Adipocyte (in vitro differentiated cells): ENCODE results near the gene UGT2B17.
"Not testable (repeated sequence)": the region's sequence is repeated elsewhere in the genome, so short reads cannot be mapped to it uniquely, and the experiment has no call there.

Source experiments
- DNase-seq: peaks from one replicate; pipeline ENCODE4 v3.0.0-alpha.2; 2015; ENCODE audit warnings: low read depth
- H3K27me3 ChIP-seq: replicated peaks from 2 replicates; pipeline ENCODE4 v1.7.0; 2013; ENCODE audit warnings: mild to moderate bottlenecking, low read length, moderate library complexity; ENCODE audit not compliant: control insufficient read depth, insufficient read depth
- H3K36me3 ChIP-seq: 2 replicates; pipeline ENCODE4 v1.7.0; 2013; ENCODE audit warnings: low read length, mild to moderate bottlenecking, moderate library complexity; ENCODE audit not compliant: control insufficient read depth, insufficient read depth, severe bottlenecking
- H3K4me1 ChIP-seq: 2 replicates; pipeline ENCODE4 v1.7.0; 2013; ENCODE audit warnings: mild to moderate bottlenecking, low read length, moderate library complexity; ENCODE audit not compliant: control insufficient read depth, insufficient read depth
- H3K4me3 ChIP-seq: 2 replicates; pipeline ENCODE4 v1.7.0; 2013; ENCODE audit warnings: mild to moderate bottlenecking, low read length, moderate library complexity
- H3K9ac ChIP-seq: 2 replicates; pipeline ENCODE4 v1.7.0; 2013; ENCODE audit warnings: mild to moderate bottlenecking, low read length, moderate library complexity
- H3K9me3 ChIP-seq: 2 replicates; pipeline ENCODE4 v1.7.0; 2013; ENCODE audit warnings: mild to moderate bottlenecking, low read length, moderate library complexity; ENCODE audit not compliant: control insufficient read depth

Gene UGT2B17

DNA sequence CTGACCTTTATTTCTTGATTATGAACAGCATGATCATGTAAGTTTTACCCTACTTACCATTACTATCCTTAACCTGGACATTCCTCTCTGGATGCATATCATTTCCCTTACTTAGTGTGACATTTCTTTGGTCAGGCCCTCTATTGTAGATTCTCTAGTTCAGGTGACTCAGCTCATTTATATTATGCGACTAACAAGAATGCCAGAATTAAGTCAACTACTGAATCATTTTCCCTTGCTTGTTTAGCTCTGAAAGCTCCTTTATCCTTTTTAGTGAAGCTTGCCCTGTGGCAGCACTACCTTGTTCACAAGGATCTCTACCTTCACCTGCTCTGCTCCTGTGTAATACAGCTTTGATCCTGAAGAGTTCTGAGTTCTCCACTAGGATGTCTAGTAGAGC is 15.1 kb upstream of the UGT2B17 start:
- no peaks in the 10 kb centered on the region for H3K36me3 ChIP-seq
- no peak for DNase-seq
- no peaks in the 10 kb centered on the region for H3K4me1 ChIP-seq
- H3K9ac ChIP-seq = no peak overlapping the region
- H3K9me3 ChIP-seq = no peaks in the 10 kb centered on the region
- no peaks in the 10 kb centered on the region for H3K27me3 ChIP-seq
- no peak overlapping the region for H3K4me3 ChIP-seq

DNA sequence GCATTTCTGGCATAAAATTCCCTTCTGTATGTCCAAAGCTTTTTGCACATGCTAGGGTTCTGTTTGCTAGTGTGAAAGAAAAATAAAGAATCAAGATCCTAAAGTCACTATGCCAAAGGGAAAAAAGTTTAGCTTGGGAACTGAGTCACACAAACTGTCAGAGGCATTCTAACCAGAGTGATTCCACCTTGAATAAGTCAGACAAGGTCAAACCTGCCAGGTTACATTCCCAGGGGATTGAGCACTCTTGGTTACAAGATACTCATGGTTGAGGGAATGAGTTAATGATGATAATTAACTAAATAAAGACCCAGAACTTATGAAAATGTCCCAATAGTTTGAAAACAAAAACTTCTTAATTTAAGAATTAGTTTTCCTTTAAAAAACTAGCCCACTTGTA is 13.7 kb upstream of the UGT2B17 start:
- H3K27me3 ChIP-seq = no peaks in the 10 kb centered on the region
- no peak overlapping the region for H3K9ac ChIP-seq
- no peaks in the 10 kb centered on the region for H3K9me3 ChIP-seq
- H3K36me3 ChIP-seq = no peaks in the 10 kb centered on the region
- H3K4me1 ChIP-seq = no peaks in the 10 kb centered on the region
- H3K4me3 ChIP-seq = no peak overlapping the region
- DNase-seq = no peak

DNA sequence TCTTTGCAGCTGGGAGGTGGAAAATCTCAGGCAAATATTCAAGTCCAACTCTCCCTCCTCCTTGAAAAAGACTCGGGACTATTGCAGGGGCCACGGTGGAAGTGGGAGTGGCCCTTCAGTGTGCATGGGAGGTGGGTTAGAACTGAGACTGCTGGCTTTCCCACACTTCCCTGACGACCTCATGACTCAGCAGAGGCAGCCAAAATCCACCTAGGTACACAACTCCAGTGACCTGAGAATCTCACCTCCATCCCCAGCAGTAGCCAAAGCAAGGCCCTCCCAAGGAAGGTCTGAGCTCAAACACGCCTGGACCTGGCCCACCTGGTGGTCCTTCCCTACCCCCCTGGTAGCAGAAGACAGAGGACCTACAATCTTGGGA is 6.2 kb upstream of the UGT2B17 start:
- Histone ChIP-seq H3K9ac (no peak overlapping the region), H3K9me3 (no peaks in the 10 kb centered on the region), H3K4me1 (no peaks in the 10 kb centered on the region), H3K27me3 (no peaks in the 10 kb centered on the region), H3K4me3 (no peak overlapping the region), H3K36me3 (no peaks in the 10 kb centered on the region)
- no peak for DNase-seq

DNA sequence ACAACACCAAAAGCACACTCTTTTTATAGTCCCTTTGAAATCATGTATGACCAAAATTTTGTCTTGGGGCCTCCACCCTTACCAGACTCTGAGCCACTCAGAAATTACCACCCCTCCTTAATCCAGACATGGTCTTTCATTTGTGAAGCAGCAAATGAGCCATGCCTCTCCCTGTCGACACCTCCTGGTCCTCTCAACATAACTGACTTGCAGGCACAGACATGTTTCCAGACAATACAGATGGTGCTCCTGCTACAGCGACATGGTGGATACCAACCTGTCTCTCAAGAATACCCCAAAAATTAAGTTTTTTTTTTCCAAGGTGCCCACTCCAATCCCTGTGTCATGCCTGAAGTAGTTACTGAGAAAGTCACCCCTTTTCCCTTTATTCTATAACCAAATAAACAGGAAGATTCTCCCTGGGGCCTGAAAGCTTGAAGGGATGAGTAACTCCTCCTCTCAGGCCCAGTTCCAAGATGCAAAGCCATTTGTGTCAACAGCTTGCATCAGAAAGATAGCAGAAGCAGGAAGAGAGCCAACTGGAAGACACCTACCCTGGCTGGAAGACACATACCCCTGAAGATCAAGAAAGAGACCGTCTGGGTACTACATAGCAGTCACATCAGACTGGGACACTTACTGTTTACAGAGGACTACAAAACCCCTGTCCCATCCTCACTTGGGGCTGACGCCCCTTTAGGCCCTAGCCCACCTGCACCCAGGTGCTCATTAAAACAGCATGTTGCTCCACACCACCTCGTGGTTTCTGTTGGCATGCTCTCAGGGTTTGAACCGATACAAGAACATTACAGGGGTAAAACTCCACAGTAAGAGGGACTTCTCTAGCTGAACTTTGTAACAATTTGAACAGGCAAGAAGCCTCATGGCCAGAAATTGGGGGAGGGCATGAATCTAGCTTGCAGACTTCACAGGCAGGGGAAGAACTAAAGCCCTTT is 5.5 kb upstream of the UGT2B17 start:
- H3K4me1 ChIP-seq = no peaks in the 10 kb centered on the region
- H3K9ac ChIP-seq = no peak overlapping the region
- DNase-seq = no peak
- no peaks in the 10 kb centered on the region for H3K36me3 ChIP-seq
- H3K27me3 ChIP-seq = no peaks in the 10 kb centered on the region
- H3K9me3 ChIP-seq = no peaks in the 10 kb centered on the region
- no peak overlapping the region for H3K4me3 ChIP-seq

DNA sequence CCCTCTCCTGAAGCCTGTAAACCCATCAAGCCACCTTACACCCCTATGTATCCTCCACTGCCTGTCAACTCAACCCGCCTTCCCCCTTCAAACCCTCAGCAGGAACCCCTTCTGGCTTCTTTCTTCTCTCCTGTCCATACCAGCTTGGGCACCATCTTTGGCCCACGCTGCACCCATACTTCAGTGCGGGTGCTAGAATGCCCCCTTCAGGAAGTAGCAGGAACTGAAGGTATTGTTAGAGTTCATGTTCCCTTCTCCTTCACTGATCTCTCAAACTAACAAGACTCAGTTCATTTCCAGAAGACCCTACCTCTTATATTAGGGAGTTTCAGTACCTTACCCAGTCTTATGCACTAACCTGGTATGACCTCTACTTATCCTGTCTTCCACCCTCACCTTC is 1.5 kb upstream of the UGT2B17 start:
- no peak for DNase-seq
- Histone ChIP-seq H3K9me3 (no peaks in the 10 kb centered on the region), H3K27me3 (no peaks in the 10 kb centered on the region), H3K4me3 (no peak overlapping the region), H3K4me1 (no peaks in the 10 kb centered on the region), H3K36me3 (no peaks in the 10 kb centered on the region), H3K9ac (no peak overlapping the region)

DNA sequence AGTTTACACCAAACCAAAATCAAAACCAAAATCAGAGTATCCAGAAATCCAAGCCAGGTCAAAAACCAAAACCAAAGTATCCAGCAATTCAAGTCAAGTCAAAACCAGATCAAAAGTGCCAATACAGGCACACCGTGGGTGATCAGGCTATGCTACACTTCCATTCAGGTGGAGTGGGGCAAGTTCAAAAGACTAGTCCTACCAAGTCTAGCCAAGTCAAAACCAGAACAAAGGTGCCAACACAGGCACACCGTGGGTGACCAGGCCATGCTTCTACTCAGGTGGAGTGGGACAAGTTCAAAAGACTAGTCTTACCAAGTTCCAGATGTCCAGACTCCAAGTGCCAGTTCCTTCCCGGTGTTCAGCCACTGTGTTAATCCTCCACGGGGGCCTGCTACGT is 486 bp downstream of the UGT2B17 start:
- H3K4me1 ChIP-seq, H3K36me3 ChIP-seq, H3K27me3 ChIP-seq, H3K9me3 ChIP-seq, H3K4me3 ChIP-seq, H3K9ac ChIP-seq, DNase-seq: not testable (repeated sequence)

DNA sequence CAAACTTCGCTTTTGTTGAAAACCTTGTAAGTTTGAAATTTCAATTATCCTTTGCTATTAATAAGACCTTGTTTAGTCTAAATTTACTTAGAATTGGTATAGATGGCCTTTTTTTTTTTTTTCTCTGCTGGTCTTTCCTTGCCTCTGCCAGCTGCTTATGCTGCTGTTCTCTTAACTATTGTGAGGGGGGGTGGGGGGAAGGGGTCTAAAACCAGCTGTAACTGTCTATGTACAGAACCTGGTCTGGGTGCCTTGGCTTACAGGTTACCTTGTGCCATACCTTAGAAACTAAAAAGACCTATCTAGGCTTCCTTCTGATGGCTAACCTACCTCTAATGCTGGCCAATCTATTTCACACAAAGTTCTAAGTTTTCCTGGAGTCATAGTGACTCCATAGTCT is 1.0 kb downstream of the UGT2B17 start:
- no peak overlapping the region for H3K9ac ChIP-seq
- no peaks in the 10 kb centered on the region for H3K9me3 ChIP-seq
- no peak overlapping the region for H3K4me3 ChIP-seq
- DNase-seq = no peak
- H3K36me3 ChIP-seq = no peaks in the 10 kb centered on the region
- H3K27me3 ChIP-seq = no peaks in the 10 kb centered on the region
- H3K4me1 ChIP-seq = no peaks in the 10 kb centered on the region

DNA sequence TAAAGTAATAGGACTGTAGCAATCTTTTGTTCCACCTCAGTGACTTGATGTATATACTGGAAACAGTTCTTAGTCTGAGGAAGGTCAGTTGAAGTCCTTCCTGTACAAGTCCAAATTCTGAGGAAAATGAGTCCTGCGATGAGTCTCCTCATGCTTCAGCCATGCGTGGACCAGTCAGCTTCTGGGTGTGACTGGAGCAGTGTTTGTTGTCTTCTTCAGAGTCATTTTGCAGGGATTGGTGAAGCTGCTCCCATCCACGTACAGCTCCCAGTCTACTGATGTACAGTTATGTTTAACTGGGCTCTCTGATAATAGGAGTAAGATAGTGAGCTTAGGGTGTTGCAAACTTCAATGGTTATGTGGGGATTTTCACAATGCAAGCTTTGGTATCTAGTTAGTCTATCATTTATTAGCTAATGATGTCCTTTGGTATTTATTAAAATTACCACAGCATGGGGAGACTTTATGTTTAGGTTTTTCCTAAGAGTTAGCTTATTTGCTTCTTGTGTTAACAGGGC is 3.4 kb downstream of the UGT2B17 start:
- H3K9ac ChIP-seq = no peak overlapping the region
- no peaks in the 10 kb centered on the region for H3K4me1 ChIP-seq
- no peaks in the 10 kb centered on the region for H3K9me3 ChIP-seq
- no peak overlapping the region for H3K4me3 ChIP-seq
- H3K36me3 ChIP-seq = no peaks in the 10 kb centered on the region
- DNase-seq = no peak
- H3K27me3 ChIP-seq = no peaks in the 10 kb centered on the region

DNA sequence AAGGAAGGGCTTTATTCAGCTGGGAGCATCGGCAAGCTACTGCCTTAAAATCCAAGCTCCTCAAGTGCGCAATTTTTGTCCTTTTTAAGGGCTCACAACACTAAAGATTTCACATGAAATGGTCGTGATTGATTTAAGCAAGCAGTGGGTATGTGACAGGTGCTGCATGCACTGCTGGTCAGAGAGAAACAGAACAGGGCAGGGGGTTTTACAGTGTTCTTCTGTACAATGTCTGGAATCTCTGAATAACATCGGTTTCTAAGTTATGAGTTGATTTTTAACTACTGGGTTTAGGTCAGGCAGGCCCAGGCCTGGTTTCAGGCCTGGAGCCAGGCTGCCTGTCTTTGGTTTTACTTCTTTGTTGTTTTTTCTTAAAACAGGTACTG is 6.0 kb downstream of the UGT2B17 start:
- DNase-seq = no peak
- no peaks in the 10 kb centered on the region for H3K9me3 ChIP-seq
- H3K36me3 ChIP-seq = no peaks in the 10 kb centered on the region
- H3K9ac ChIP-seq = no peak overlapping the region
- H3K4me3 ChIP-seq = no peak overlapping the region
- H3K4me1 ChIP-seq = no peaks in the 10 kb centered on the region
- no peaks in the 10 kb centered on the region for H3K27me3 ChIP-seq

DNA sequence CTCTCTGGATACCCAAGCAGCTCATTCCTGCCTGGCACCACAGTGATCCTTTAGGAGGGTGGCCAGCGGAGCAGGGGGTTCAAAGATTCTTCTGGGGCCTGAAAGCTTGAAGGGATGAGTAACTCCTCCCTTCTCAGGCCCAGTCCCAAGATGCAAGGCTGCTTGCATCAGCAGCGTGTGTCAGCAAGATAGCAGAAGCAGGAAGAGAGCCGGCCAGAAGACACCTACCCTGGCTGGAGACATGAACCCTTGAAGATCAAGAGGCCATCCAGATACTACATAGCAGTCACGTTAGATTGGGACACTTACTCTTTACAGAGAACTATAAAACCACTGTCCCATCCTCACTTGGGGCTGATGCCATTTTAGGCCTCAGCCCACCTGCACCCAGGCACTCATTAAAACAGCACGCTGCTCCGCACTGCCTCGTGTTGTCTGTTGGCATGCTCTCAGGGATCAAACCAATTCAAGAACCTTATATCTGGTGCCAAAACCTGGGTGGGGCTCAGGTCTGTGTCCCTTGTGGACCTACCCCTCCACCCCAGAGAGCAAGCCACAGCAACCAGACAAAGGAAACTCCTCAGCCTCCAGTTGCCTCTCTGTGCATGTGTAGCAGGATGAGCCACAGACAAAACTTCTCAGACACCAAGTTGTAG is 6.5 kb downstream of the UGT2B17 start:
- no peak for DNase-seq
- Histone ChIP-seq H3K4me1 (no peaks in the 10 kb centered on the region), H3K9ac (no peak overlapping the region), H3K36me3 (no peaks in the 10 kb centered on the region), H3K4me3 (no peak overlapping the region), H3K27me3 (no peaks in the 10 kb centered on the region), H3K9me3 (no peaks in the 10 kb centered on the region)

DNA sequence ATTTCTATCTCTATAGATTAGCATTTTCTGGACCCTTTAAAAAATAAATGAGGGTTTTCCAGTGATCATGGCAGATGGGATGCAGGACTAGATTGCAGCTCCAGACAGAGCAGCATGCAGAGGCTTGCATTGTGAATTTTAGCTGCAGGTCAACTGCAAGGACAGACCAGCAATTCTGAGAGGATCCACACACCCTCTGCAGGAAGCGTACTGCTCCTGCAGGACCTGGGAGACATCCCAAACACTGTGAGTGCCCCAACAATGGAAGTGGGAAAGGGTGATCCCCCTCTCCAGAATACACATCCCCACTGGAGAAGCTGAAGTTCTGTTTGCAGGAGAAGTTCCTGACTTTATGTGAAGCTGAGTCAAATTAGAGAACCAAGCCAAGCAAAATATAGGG is 7.1 kb downstream of the UGT2B17 start:
- not testable (repeated sequence) for H3K9ac ChIP-seq, H3K9me3 ChIP-seq, H3K4me1 ChIP-seq, H3K4me3 ChIP-seq, DNase-seq, H3K27me3 ChIP-seq, H3K36me3 ChIP-seq
